ENCODE results near the gene ORC4. TPM values are rescaled to one million over a fixed set of nuclear protein-coding genes. Genes with fewer than 3 reads are reported as not detected.

The ORC4 gene
- total and polyA plus RNA-seq, 7 donors = 15.1 to 52.0 (median 36.2) TPM

Other genes with a start within 250 kb of the ORC4 start
- 10 to 100 TPM in 2 of 4 donors, 1 to 10 TPM in 2; 8.3 to 12.3 (median 10.5) TPM for gene ACVR2A, start 175.7 kb downstream of the ORC4 start, total RNA-seq
- 1 to 10 TPM; 3.0 to 5.1 (median 4.5) TPM for gene ACVR2A, start 175.7 kb downstream of the ORC4 start, polyA plus RNA-seq
- 10 to 100 TPM; 13.9 to 36.5 (median 24.0) TPM for gene MBD5, start 354 bp upstream of the ORC4 start, total RNA-seq
- gene MBD5, start 354 bp upstream of the ORC4 start, polyA plus RNA-seq = 10 to 100 TPM in 1 of 3 donors, 1 to 10 TPM in 2; 3.2 to 17.5 (median 4.7) TPM